Activated CD4-positive, CD25-positive, alpha-beta regulatory T cell (primary cell): ENCODE data around the gene COQ2.

ENCODE experiments used
- DNase-seq, 4 experiments: peaks; one replicate each; lab custom pipeline; 2025; lab: John Stamatoyannopoulos, UW

Gene COQ2

DNA sequence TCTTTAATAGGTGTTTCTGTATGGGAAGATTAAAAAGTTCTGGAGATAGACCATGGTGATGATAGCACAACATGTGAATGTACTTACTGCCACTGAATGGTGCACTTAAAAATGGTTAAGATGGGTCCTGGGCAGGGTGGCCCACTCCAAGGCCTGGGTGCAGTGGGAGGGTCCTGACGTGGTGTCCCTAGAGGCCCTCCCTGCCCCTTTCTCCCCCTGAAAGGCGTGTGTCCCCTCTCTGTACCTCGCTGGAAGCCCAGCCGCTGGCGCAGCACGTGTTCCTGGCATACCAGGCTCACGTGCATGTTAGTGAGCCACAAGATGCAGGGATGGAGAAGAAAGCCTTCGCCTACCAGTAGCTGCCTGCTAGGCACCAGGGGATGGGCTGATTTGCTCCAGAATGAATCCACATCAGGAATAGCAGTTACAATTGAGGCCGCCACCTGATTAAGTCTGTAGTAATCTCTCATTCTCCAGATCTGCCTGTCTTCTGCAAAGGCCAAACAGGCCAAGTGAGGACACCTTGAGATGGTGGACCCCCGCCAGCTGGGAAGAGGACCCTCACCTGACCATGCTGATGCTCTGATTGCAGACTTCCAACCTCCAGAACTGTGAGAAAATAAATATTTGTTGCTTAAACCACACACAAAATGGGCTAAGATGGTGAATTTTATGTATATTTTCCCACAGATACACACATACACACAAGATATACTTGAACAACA lies 67.5 kb downstream of the COQ2 start:
- DNase-seq: no peak

DNA sequence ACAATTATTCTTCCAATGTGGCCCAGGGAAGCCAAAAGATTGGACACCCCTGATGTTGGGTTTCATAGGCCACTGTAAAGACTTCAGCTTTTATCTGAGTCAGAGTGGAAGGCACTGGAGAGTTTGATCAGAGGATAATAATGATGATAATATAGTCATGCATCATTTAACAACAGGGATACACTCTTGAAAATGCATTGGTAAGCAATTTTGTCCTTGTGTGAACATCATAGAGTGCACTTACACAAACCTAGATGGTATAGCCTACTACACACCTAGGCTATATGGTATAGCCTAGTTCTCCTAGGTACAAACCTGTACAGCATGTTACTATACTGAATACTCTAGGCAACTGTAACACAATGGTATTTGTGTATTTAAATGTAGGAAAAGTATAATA lies 70.5 kb downstream of the COQ2 start:
- DNase-seq: no peak
